Small intestine (tissue), 7 donors: Measurements from ENCODE around the gene AP1S3. TPM values are rescaled to one million over a fixed set of nuclear protein-coding genes. Genes with fewer than 3 reads are reported as not detected.
A peak's percentile ranks its signal among the peaks of the same experiment; 100 is the strongest.

Experiments
- DNase-seq, 2 donors: peaks; one replicate each; pipeline versions ENCODE4 v3.0.0 to v3.0.0-alpha.2; 2013
- FAIRE-seq: peaks from 2 replicates; lab custom pipeline; 2012; peaks lifted over from hg19 to GRCh38; lab: Jason Lieb, UNC
- H3K27ac ChIP-seq, 3 donors: one replicate each; pipeline ENCODE4 v1.5.1; 2013; ENCODE audit warnings: low read length in 2 of 3, mild to moderate bottlenecking in 2 of 3, control low read depth in 1 of 3, inconsistent platforms in 1 of 3, low read depth in 1 of 3, moderate library complexity in 1 of 3
- H3K27me3 ChIP-seq, 3 donors: one replicate each; pipeline ENCODE4 v1.6.1; 2013; ENCODE audit warnings: low read length in 3 of 3, inconsistent platforms in 1 of 3; ENCODE audit not compliant: control insufficient read depth in 3 of 3, insufficient read depth in 3 of 3
- H3K36me3 ChIP-seq, 3 donors: one replicate each; pipeline ENCODE4 v1.6.1; 2013; ENCODE audit warnings: low read length in 3 of 3, inconsistent platforms in 1 of 3, low read depth in 1 of 3, mild to moderate bottlenecking in 1 of 3, moderate library complexity in 1 of 3; ENCODE audit not compliant: control insufficient read depth in 3 of 3, insufficient read depth in 2 of 3
- H3K4me1 ChIP-seq, 3 donors: one replicate each; pipeline ENCODE4 v1.6.1; 2013; ENCODE audit warnings: low read length in 2 of 3, inconsistent platforms in 1 of 3, low read depth in 1 of 3, mild to moderate bottlenecking in 1 of 3, moderate library complexity in 1 of 3; ENCODE audit not compliant: control insufficient read depth in 3 of 3, insufficient read depth in 2 of 3
- H3K4me3 ChIP-seq, 3 donors: one replicate each; pipeline ENCODE4 v1.5.1; 2013; ENCODE audit warnings: low read length in 3 of 3, control low read depth in 1 of 3, inconsistent platforms in 1 of 3, low read depth in 1 of 3, mild to moderate bottlenecking in 1 of 3, moderate library complexity in 1 of 3
- H3K9me3 ChIP-seq, 2 donors: one replicate each; pipeline ENCODE4 v1.6.1; 2013; ENCODE audit warnings: low read depth in 1 of 2, low read length in 1 of 2; ENCODE audit not compliant: control insufficient read depth in 2 of 2, insufficient read depth in 1 of 2
- WGBS, 3 donors: extraction: QIAGEN DNeasy Blood & Tissue Kit; methylation state at CpG; one replicate each; pipeline ENCODE4 v1.1.7; 2013; 5-methylcytosine and 5-hydroxymethylcytosine counted together
- polyA plus RNA-seq, 4 donors: library from polyadenylated mRNA; stranded (reverse) in 3 of 4; unstranded in 1 of 4; fragments of 200-250 nt in 3 of 4; fragments of 120-200 nt in 1 of 4; gene quantifications; one replicate each; pipeline versions ENCODE4 v1.2.1 to v1.2.3, GENCODE V29; 2013
- donor health status: healthy with polysubstance abuse.
- donor health status: control.
- donor health status: control.
- donor health status: Bipolar disorder and iron deficiency.
- donor health status: healthy.

AP1S3 gene
- polyA plus RNA-seq, 4 donors = 4.9 to 7.8 (median 6.2) TPM

GRCh38 chr2:223760838-223761502, 76.4 kb downstream of the AP1S3 start:
- Histone ChIP-seq H3K36me3 (no peaks in the 10 kb centered on the region), H3K27me3 (no peaks in the 10 kb centered on the region), H3K9me3 (no peaks in the 10 kb centered on the region), H3K27ac (peak overlapping the region in 2 of 3 donors; percentile 14 to 59), H3K4me3 (no peak overlapping the region), H3K4me1 (peaks cover 4 to 9% (median 6%) of the 10 kb centered on the region in 3 donors)
- 62 to 69% (median 63%) methylated on average over 8 of the region's 8 CpGs for WGBS, 3 donors
- FAIRE-seq (no peak), DNase-seq (peak; percentile 20 to 52)

- Histone ChIP-seq H3K36me3 (no peaks in the 10 kb centered on the region), H3K27me3 (no peaks in the 10 kb centered on the region), H3K4me1 (peaks cover 4 to 9% (median 6%) of the 10 kb centered on the region in 3 donors), H3K9me3 (no peaks in the 10 kb centered on the region), H3K27ac (peak overlapping the region in 2 of 3 donors; percentile 15 to 72), H3K4me3 (no peak overlapping the region)
- FAIRE-seq (no peak), DNase-seq (peak; percentile 15 to 51)
- WGBS, 3 donors = 35 to 57% (median 42%) methylated on average over 8 of the region's 8 CpGs
Measured at GRCh38 chr2:223759569-223760430, 77.6 kb downstream of the AP1S3 start.

GRCh38 chr2:223758131-223758840, 79.1 kb downstream of the AP1S3 start:
- Histone ChIP-seq H3K4me1 (peaks cover 4 to 9% (median 6%) of the 10 kb centered on the region in 3 donors), H3K36me3 (no peaks in the 10 kb centered on the region), H3K27ac (no peak overlapping the region), H3K9me3 (no peaks in the 10 kb centered on the region), H3K4me3 (no peak overlapping the region), H3K27me3 (no peaks in the 10 kb centered on the region)
- DNase-seq (no peak), FAIRE-seq (peak; percentile 82)
- 56 to 73% (median 68%) methylated on average over 4 of the region's 4 CpGs for WGBS, 3 donors

- H3K4me1 ChIP-seq = no peaks in the 10 kb centered on the region
- H3K9me3 ChIP-seq = no peaks in the 10 kb centered on the region
- no peaks in the 10 kb centered on the region for H3K27me3 ChIP-seq
- H3K36me3 ChIP-seq = no peaks in the 10 kb centered on the region
- H3K27ac ChIP-seq = no peak overlapping the region
- WGBS, 3 donors = 86 to 94% (median 91%) methylated on average over 4 of the region's 4 CpGs
- DNase-seq (no peak), FAIRE-seq (no peak)
- no peak overlapping the region for H3K4me3 ChIP-seq
Measured at GRCh38 chr2:223753940-223754339, 83.4 kb downstream of the AP1S3 start.

- Histone ChIP-seq H3K36me3 (no peaks in the 10 kb centered on the region), H3K4me3 (no peak overlapping the region), H3K27me3 (no peaks in the 10 kb centered on the region), H3K27ac (no peak overlapping the region), H3K9me3 (no peaks in the 10 kb centered on the region), H3K4me1 (no peaks in the 10 kb centered on the region)
- FAIRE-seq (no peak), DNase-seq (no peak)
- 65 to 83% (median 66%) methylated on average over 1 of the region's 1 CpG for WGBS, 3 donors
Measured at GRCh38 chr2:223751012-223751411, 86.4 kb downstream of the AP1S3 start.

GRCh38 chr2:223747392-223748042, 89.9 kb downstream of the AP1S3 start:
- Histone ChIP-seq H3K36me3 (no peaks in the 10 kb centered on the region), H3K4me3 (no peak overlapping the region), H3K9me3 (no peaks in the 10 kb centered on the region), H3K27ac (no peak overlapping the region), H3K4me1 (no peaks in the 10 kb centered on the region), H3K27me3 (peaks cover 0 to 2% (median 0%) of the 10 kb centered on the region in 3 donors)
- FAIRE-seq = no peak
- 57 to 67% (median 60%) methylated on average over 2 of the region's 2 CpGs for WGBS, 3 donors
- no peak for DNase-seq

- FAIRE-seq = no peak
- 87 to 96% (median 94%) methylated on average over 2 of the region's 2 CpGs for WGBS, 3 donors
- H3K27me3 ChIP-seq = peaks cover 0 to 2% (median 0%) of the 10 kb centered on the region in 3 donors
Measured at GRCh38 chr2:223746611-223747010, 90.8 kb downstream of the AP1S3 start.

GRCh38 chr2:223744580-223744979, 92.8 kb downstream of the AP1S3 start:
- no peaks in the 10 kb centered on the region for H3K36me3 ChIP-seq
- FAIRE-seq (no peak), DNase-seq (no peak)
- H3K4me3 ChIP-seq = no peak overlapping the region
- no peaks in the 10 kb centered on the region for H3K9me3 ChIP-seq
- no peak overlapping the region for H3K27ac ChIP-seq
- no peaks in the 10 kb centered on the region for H3K4me1 ChIP-seq
- peaks cover 0 to 2% (median 0%) of the 10 kb centered on the region in 3 donors for H3K27me3 ChIP-seq
- WGBS, 3 donors = 68 to 79% (median 76%) methylated on average over 3 of the region's 3 CpGs

More at GRCh38 chr2:223746611-223747010, 90.8 kb downstream of the AP1S3 start:
- Histone ChIP-seq H3K27ac (no peak overlapping the region), H3K4me3 (no peak overlapping the region), H3K4me1 (no peaks in the 10 kb centered on the region), H3K9me3 (no peaks in the 10 kb centered on the region), H3K36me3 (no peaks in the 10 kb centered on the region)
- no peak for DNase-seq
